ENCODE data around the gene TEKT2.

GRCh38 chr1:36101546-36101945, 17.7 kb downstream of the TEKT2 start:
- TF ChIP-seq GATA3 (IDR thresholded peaks at IDR 0.05; ENCODE audit: low read depth, low read length) = no peak
- TF ChIP-seq GATA2 (IDR thresholded peaks at IDR 0.05; ENCODE audit: low read depth, low read length) = no peak

Measured in SH-SY5Y (cell line).